A549 (cell line): ENCODE measurements around the gene BASP1. TPM values are rescaled to one million over a fixed set of nuclear protein-coding genes. Genes with fewer than 3 reads are reported as not detected.

Experiments
- ATAC-seq, 2 experiments: fragments of 200-7000 bp in 1 of 2; fragments of >200 bp in 1 of 2; cut with Nextera tagmentation in 1 of 2; cut with Tn5 transposase in 1 of 2; 3 replicates each; pipeline versions ENCODE4 v1.8.0 to v1.9.1; 2018 to 2020; ENCODE audit warnings: mild to moderate bottlenecking in 1 of 2, moderate library complexity in 1 of 2
- CTCF ChIA-PET: fragments of 300-600 bp; sonication (Branson Sonifier 250); formaldehyde crosslinking; extraction: SDS; loops from one replicate; lab custom pipeline; 2021; ENCODE audit warnings: antibody characterized with exemption, inconsistent platforms; lab: Yijun Ruan, JAX
- POLR2A ChIA-PET: fragments of 350-600 bp; formaldehyde crosslinking; extraction: SDS; loops from one replicate; lab custom pipeline; 2021; ENCODE audit warnings: antibody characterized with exemption, inconsistent platforms; lab: Yijun Ruan, JAX
- DNase-seq, 2 experiments: peaks; one replicate each; pipeline versions ENCODE4 v3.0.0 to v3.0.0-alpha.2; 2011 to 2016; ENCODE audit warnings: low read depth in 1 of 2, low spot score in 1 of 2
- FAIRE-seq: peaks from 2 replicates; lab custom pipeline; 2011; peaks lifted over from hg19 to GRCh38; lab: Jason Lieb, UNC
- H3K27ac ChIP-seq, 2 experiments: fragments of >200 bp; sonication (Bioruptor Twin); formaldehyde crosslinking; 3 replicates each; pipeline ENCODE4 v1.5.1; 2016 to 2017
- H3K4me1 ChIP-seq: fragments of >200 bp; sonication (Bioruptor Twin); formaldehyde crosslinking; 3 replicates; pipeline ENCODE4 v1.6.1; 2016
- H3K4me2 ChIP-seq: fragments of >200 bp; sonication (Bioruptor Twin); formaldehyde crosslinking; 3 replicates; pipeline ENCODE4 v1.6.1; 2016
- H3K4me3 ChIP-seq: fragments of >200 bp; sonication (Bioruptor Twin); formaldehyde crosslinking; 3 replicates; pipeline ENCODE4 v1.5.1; 2016
- H3K9me3 ChIP-seq: fragments of >200 bp; sonication (Bioruptor Twin); formaldehyde crosslinking; 3 replicates; pipeline ENCODE4 v1.6.1; 2016
- BHLHE40 ChIP-seq: IDR thresholded peaks from 2 replicates; pipeline ENCODE4 v1.6.1; 2012; ENCODE audit warnings: low read depth, low read length, inconsistent platforms
- CBX2 ChIP-seq: fragments of 200-600 bp; sonication (generic); IDR thresholded peaks from 2 replicates; pipeline ENCODE4 v1.6.1; 2016; ENCODE audit warnings: low read depth, mild to moderate bottlenecking, borderline replicate concordance
- CBX8 ChIP-seq: fragments of 200-600 bp; sonication (generic); IDR thresholded peaks from 2 replicates; pipeline ENCODE4 v1.6.1; 2016
- CHD4 ChIP-seq: fragments of 200-600 bp; sonication (generic); IDR thresholded peaks from 2 replicates; pipeline ENCODE4 v1.6.1; 2016; ENCODE audit warnings: antibody characterized with exemption, mild to moderate bottlenecking, borderline replicate concordance
- E2F6 ChIP-seq: IDR thresholded peaks from 2 replicates; pipeline ENCODE4 v1.6.1; 2012; ENCODE audit warnings: low read depth, borderline replicate concordance
- EHMT2 ChIP-seq: fragments of 200-600 bp; sonication (generic); IDR thresholded peaks from 2 replicates; pipeline ENCODE4 v1.6.1; 2016; ENCODE audit warnings: antibody characterized with exemption, low read depth, mild to moderate bottlenecking, moderate library complexity
- ESRRA ChIP-seq: fragments of 150-350 bp; IDR thresholded peaks from 2 replicates; pipeline ENCODE4 v1.6.1; 2014; ENCODE audit warnings: mild to moderate bottlenecking, low read length, borderline replicate concordance
- FOXS1 ChIP-seq: fragments of 250-450 bp; sonication (Bioruptor Pico); IDR thresholded peaks from 2 replicates; pipeline ENCODE4 v1.5.0; 2020; ENCODE audit warnings: mild to moderate bottlenecking, moderate library complexity
- HEYL ChIP-seq: fragments of 250-450 bp; sonication (Bioruptor Pico); IDR thresholded peaks from 2 replicates; pipeline ENCODE4 v1.8.0; 2021; ENCODE audit warnings: mild to moderate bottlenecking, moderate library complexity
- HOXB13 ChIP-seq: fragments of 250-450 bp; sonication (Bioruptor Pico); IDR thresholded peaks from 2 replicates; pipeline ENCODE4 v1.5.0; 2020; ENCODE audit warnings: low read depth, mild to moderate bottlenecking, moderate library complexity
- KDM5A ChIP-seq: fragments of 200-600 bp; sonication (generic); IDR thresholded peaks from 2 replicates; pipeline ENCODE4 v1.6.1; 2016; ENCODE audit warnings: antibody characterized with exemption, mild to moderate bottlenecking
- MAFK ChIP-seq: fragments of 450-650 bp; IDR thresholded peaks from 2 replicates; pipeline ENCODE4 v1.6.1; 2014; ENCODE audit not compliant: partially characterized antibody
- NFE2L2 ChIP-seq: fragments of 150-350 bp; conservative IDR thresholded peaks from 2 replicates; pipeline ENCODE4 v1.6.1; 2014; ENCODE audit warnings: low read length
- PHF8 ChIP-seq: fragments of 200-600 bp; sonication (generic); IDR thresholded peaks from 2 replicates; pipeline ENCODE4 v1.6.1; 2016; ENCODE audit warnings: low read depth, mild to moderate bottlenecking, antibody characterized with exemption, moderate library complexity, borderline replicate concordance
- RARB ChIP-seq: fragments of 250-450 bp; sonication (Bioruptor Pico); IDR thresholded peaks from 2 replicates; pipeline ENCODE4 v1.8.0; 2021; ENCODE audit warnings: mild to moderate bottlenecking, moderate library complexity
- SMC3 ChIP-seq: fragments of >200 bp; sonication (Bioruptor Twin); formaldehyde crosslinking; IDR thresholded peaks from 3 replicates; pipeline ENCODE4 v1.6.1; 2018; ENCODE audit warnings: inconsistent platforms
- SREBF2 ChIP-seq: fragments of 450-650 bp; IDR thresholded peaks from 2 replicates; pipeline ENCODE4 v1.6.1; 2014; ENCODE audit warnings: mild to moderate bottlenecking, moderate library complexity
- TP53 ChIP-seq: fragments of 250-450 bp; sonication (Bioruptor Pico); IDR thresholded peaks from 2 replicates; pipeline ENCODE4 v1.5.0; 2021; ENCODE audit warnings: mild to moderate bottlenecking, moderate library complexity
- ZC3H11A ChIP-seq: fragments of 450-650 bp; IDR thresholded peaks from 2 replicates; pipeline ENCODE4 v1.6.1; 2014; ENCODE audit warnings: antibody characterized with exemption, mild to moderate bottlenecking
- ZFP36 ChIP-seq: fragments of 450-650 bp; IDR thresholded peaks from 2 replicates; pipeline ENCODE4 v1.6.1; 2014; ENCODE audit warnings: borderline replicate concordance; ENCODE audit not compliant: partially characterized antibody
- ZNF302 ChIP-seq: fragments of 250-450 bp; sonication (Bioruptor Pico); IDR thresholded peaks from 2 replicates; pipeline ENCODE4 v1.9.0; 2021; ENCODE audit warnings: inconsistent platforms, mild to moderate bottlenecking, moderate library complexity
- ZSCAN20 ChIP-seq: fragments of 250-450 bp; sonication (Bioruptor Pico); IDR thresholded peaks from 2 replicates; pipeline ENCODE4 v1.8.0; 2022; ENCODE audit warnings: mild to moderate bottlenecking, moderate library complexity
- WGBS: methylation state at CpG from one replicate; pipeline ENCODE4 v1.1.6; 2017; ENCODE audit errors: missing lambda C conversion rate; 5-methylcytosine and 5-hydroxymethylcytosine counted together
- polyA plus RNA-seq, 4 experiments: library from polyadenylated mRNA; depleted of rRNA in 3 of 4; stranded (reverse); fragments of >200 nt; fragmentation: RNase III in 1 of 4; extraction: RNeasy Plus Mini Kit Qiagen cat#74134 plus additional on column Dnase treatment in 1 of 4; gene quantifications; 2 replicates in 3 of 4; 3 replicates in 1 of 4; pipeline ENCODE4 v1.2.3, GENCODE V29; 2011 to 2017
- TF ChIP-seq, protein P1 (sequence below): fragments of 150-350 bp; IDR thresholded peaks from 2 replicates; pipeline ENCODE4 v1.6.1; 2014; ENCODE audit warnings: low read depth, mild to moderate bottlenecking, low read length

The BASP1 gene
- polyA plus RNA-seq, 2 of the 4 experiments (the other 2 are of a cell fraction), result 391 to 454 TPM

GRCh38 chr5:17187011-17187785 lies 30.2 kb upstream of the BASP1 start:
- no peak for FAIRE-seq
- WGBS, result 80% methylated on average over 7 of the region's 7 CpGs
- Histone ChIP-seq H3K4me1 (peaks cover 54% of the 10 kb centered on the region), H3K27ac (peak overlapping the region; percentile 15 to 77; a peak in 4 of 6 replicates), H3K4me2 (no peak overlapping the region), H3K4me3 (no peak overlapping the region), H3K9me3 (no peaks in the 10 kb centered on the region)
- TF ChIP-seq HOXB13 (CRISPR knock-in tag) (no peak), HEYL (CRISPR knock-in tag) (no peak), BHLHE40 (no peak), NFE2L2 (no peak), ESRRA (no peak), SREBF2 (no peak), CHD4 (no peak), SMC3 (no peak), FOXS1 (CRISPR knock-in tag) (no peak), CBX2 (no peak), ZNF302 (CRISPR knock-in tag) (no peak), KDM5A (no peak), ZC3H11A (no peak), ZSCAN20 (no peak), E2F6 (no peak), MAFK (no peak), TP53 (no peak)
- ChIA-PET CTCF (interaction anchor here (0.6 to 1.5 kb wide), 6 partner anchors 12 to 396 kb away, joined by 3 to 12 read pairs (median 4); no protein-coding TSS in a partner anchor), POLR2A (no interaction called here)
- no peak for DNase-seq
- ATAC-seq, result no peak

DNA sequence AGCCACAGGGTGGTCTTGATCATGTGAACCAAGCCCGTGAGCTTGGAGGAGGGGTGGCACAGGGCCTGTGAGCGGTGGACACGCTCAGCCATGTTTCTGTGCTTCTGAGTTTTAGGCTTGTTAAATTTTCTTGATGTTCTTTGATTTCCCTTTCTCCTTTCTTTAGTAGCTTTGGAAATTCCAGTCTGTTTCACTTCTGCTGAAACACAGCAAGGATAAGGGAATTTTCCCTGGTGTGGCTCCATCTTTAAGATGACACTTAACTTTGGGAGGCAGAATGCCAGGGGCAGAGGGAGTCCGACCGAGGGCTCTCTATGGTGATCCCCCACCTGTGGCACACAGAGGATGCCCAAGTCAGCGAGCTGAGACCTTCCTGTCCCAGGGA lies 29.7 kb upstream of the BASP1 start:
- peaks cover 52% of the 10 kb centered on the region for H3K4me1 ChIP-seq
- ATAC-seq (no peak), FAIRE-seq (no peak), DNase-seq (no peak)
- TF ChIP-seq CBX8, result no peak
- TF ChIP-seq, protein P1, sequence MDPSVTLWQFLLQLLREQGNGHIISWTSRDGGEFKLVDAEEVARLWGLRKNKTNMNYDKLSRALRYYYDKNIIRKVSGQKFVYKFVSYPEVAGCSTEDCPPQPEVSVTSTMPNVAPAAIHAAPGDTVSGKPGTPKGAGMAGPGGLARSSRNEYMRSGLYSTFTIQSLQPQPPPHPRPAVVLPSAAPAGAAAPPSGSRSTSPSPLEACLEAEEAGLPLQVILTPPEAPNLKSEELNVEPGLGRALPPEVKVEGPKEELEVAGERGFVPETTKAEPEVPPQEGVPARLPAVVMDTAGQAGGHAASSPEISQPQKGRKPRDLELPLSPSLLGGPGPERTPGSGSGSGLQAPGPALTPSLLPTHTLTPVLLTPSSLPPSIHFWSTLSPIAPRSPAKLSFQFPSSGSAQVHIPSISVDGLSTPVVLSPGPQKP, result no peak
- no peak for TF ChIP-seq EHMT2
- no peak for TF ChIP-seq ZFP36
- no peak for TF ChIP-seq RARB (CRISPR knock-in tag)
- TF ChIP-seq PHF8, result no peak
- TF ChIP-seq ZSCAN20, result no peak
- H3K27ac ChIP-seq, result peak overlapping the region; percentile 15 to 77; a peak in 4 of 6 replicates
- H3K4me3 ChIP-seq, result no peak overlapping the region
- CTCF ChIA-PET, result interaction anchor here (0.6 to 3.7 kb wide), 7 partner anchors 11 to 397 kb away, joined by 3 to 20 read pairs (median 3); no protein-coding TSS in a partner anchor
- POLR2A ChIA-PET, result no interaction called here
- no peaks in the 10 kb centered on the region for H3K9me3 ChIP-seq
- WGBS, result 92% methylated on average over 6 of the region's 6 CpGs
- no peak overlapping the region for H3K4me2 ChIP-seq
